WTC11 (cell line): ENCODE data around the gene EPS8L2. TPM values are rescaled to one million over a fixed set of nuclear protein-coding genes. Genes with fewer than 3 reads are reported as not detected.

Experiments used
- ELF4 ChIP-seq: sonication (generic); formaldehyde crosslinking; IDR thresholded peaks from 2 replicates; pipeline ENCODE4 v1.8.1; 2022; ENCODE audit warnings: low read depth, mild to moderate bottlenecking, moderate library complexity, missing genetic modification reagents
- ESRRA ChIP-seq: sonication (generic); formaldehyde crosslinking; IDR thresholded peaks from 2 replicates; pipeline ENCODE4 v1.8.1; 2022; ENCODE audit warnings: mild to moderate bottlenecking, missing genetic modification reagents, borderline replicate concordance
- FOXK1 ChIP-seq: sonication (generic); formaldehyde crosslinking; IDR thresholded peaks from 2 replicates; pipeline ENCODE4 v1.8.0; 2022; ENCODE audit warnings: mild to moderate bottlenecking, moderate library complexity, missing genetic modification reagents
- PRRX2 ChIP-seq: fragments of 250-450 bp; sonication (Bioruptor Pico); IDR thresholded peaks from 2 replicates; pipeline ENCODE4 v1.8.0; 2021; ENCODE audit warnings: mild to moderate bottlenecking
- RELA ChIP-seq: sonication (generic); formaldehyde crosslinking; IDR thresholded peaks from 2 replicates; pipeline ENCODE4 v1.8.1; 2022; ENCODE audit warnings: missing genetic modification reagents, mild to moderate bottlenecking, borderline replicate concordance
- TCF7 ChIP-seq: sonication (generic); formaldehyde crosslinking; IDR thresholded peaks from 2 replicates; pipeline ENCODE4 v1.8.0; 2022; ENCODE audit warnings: mild to moderate bottlenecking, low read depth, missing genetic modification reagents, moderate library complexity
- ZNF138 ChIP-seq: sonication (generic); formaldehyde crosslinking; conservative IDR thresholded peaks from 2 replicates; pipeline ENCODE4 v1.8.1; 2022; ENCODE audit warnings: mild to moderate bottlenecking, moderate library complexity, missing genetic modification reagents
- ZNF416 ChIP-seq: fragments of 250-450 bp; sonication (Bioruptor Pico); IDR thresholded peaks from 2 replicates; pipeline ENCODE4 v1.9.0; 2021; ENCODE audit warnings: mild to moderate bottlenecking, inconsistent platforms
- ZNF671 ChIP-seq: fragments of 250-450 bp; sonication (Bioruptor Pico); IDR thresholded peaks from 2 replicates; pipeline ENCODE4 v1.8.0; 2021; ENCODE audit warnings: mild to moderate bottlenecking
- total RNA-seq: library from RNA; stranded (reverse); gene quantifications from 3 replicates; pipeline ENCODE4 v1.2.3, GENCODE V29; 2021
- TF ChIP-seq, protein P1 (sequence below): sonication (generic); formaldehyde crosslinking; IDR thresholded peaks from 2 replicates; pipeline ENCODE4 v1.8.0; 2023; ENCODE audit warnings: missing genetic modification reagents, mild to moderate bottlenecking, borderline replicate concordance
- TF ChIP-seq, protein P2 (sequence below): fragments of 250-450 bp; sonication (Bioruptor Pico); IDR thresholded peaks from 2 replicates; pipeline ENCODE4 v1.9.0; 2021; ENCODE audit warnings: mild to moderate bottlenecking
- TF ChIP-seq, protein P3 (sequence below): sonication (generic); formaldehyde crosslinking; IDR thresholded peaks from 2 replicates; pipeline ENCODE4 v1.8.0; 2022; ENCODE audit warnings: mild to moderate bottlenecking, missing genetic modification reagents
- TF ChIP-seq, protein P4 (sequence below): fragments of 250-450 bp; sonication (Bioruptor Pico); IDR thresholded peaks from 2 replicates; pipeline ENCODE4 v1.9.0; 2021; ENCODE audit warnings: mild to moderate bottlenecking, borderline replicate concordance
- TF ChIP-seq, protein P5 (sequence below): fragments of 250-450 bp; sonication (Bioruptor Pico); IDR thresholded peaks from 2 replicates; pipeline ENCODE4 v2.1.2; 2022; ENCODE audit warnings: mild to moderate bottlenecking, moderate library complexity
- TF ChIP-seq, protein P6 (sequence below): sonication (generic); formaldehyde crosslinking; IDR thresholded peaks from 2 replicates; pipeline ENCODE4 v1.8.0; 2023; ENCODE audit warnings: missing genetic modification reagents
- TF ChIP-seq, protein P7 (sequence below): sonication (generic); formaldehyde crosslinking; IDR thresholded peaks from 2 replicates; pipeline ENCODE4 v1.8.1; 2023; ENCODE audit warnings: mild to moderate bottlenecking, missing genetic modification reagents, moderate library complexity
- TF ChIP-seq, protein P8 (sequence below): sonication (generic); formaldehyde crosslinking; IDR thresholded peaks from 2 replicates; pipeline ENCODE4 v1.8.1; 2023; ENCODE audit warnings: mild to moderate bottlenecking, missing genetic modification reagents, moderate library complexity

Gene EPS8L2
- total RNA-seq, 1 experiment from 2014 or later = 51.6 TPM

DNA sequence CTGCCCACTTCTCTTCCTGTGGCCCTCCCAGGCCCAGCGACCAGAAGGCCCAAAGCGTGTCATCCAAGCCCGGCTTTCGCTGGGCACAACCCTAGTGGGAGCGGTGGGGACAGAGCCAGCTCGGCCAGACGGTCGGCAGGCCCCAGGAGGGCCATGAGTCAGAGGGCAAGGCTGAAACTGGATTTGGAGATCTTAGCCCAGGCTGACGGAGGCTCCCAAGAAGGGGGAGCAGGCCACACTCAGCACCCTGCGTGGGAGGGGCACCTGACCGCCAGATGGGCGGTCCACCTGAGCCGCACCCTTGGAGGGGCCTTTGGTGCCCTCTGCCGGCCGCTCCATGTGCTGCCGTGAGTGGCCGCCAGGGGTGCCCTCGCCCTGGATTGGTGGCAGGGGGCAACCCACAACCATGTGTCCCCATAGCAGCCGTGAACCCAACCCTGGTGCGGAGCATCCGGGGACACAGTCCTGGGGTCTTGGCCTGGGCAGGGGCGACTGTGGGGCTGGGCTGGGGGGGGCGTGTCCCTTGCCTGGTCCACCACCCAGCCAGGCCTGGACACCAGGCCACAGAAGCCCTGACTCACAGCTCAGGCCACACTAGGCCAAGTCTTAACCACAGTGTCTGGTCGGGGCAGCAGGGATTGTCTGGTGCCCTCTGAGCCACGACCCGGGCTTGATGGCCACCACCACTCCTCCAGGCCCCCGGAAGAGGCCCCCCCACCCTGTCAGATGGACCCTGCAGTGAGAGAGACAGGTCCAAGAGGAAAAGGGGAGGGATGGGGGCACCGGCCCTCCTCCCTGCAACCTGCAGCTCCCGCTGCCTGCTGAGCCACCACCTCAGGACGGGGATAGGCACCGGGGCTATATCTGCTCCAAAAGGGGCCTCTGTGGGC is 22.1 kb downstream of the EPS8L2 start (continued):
- TF ChIP-seq, protein P1, sequence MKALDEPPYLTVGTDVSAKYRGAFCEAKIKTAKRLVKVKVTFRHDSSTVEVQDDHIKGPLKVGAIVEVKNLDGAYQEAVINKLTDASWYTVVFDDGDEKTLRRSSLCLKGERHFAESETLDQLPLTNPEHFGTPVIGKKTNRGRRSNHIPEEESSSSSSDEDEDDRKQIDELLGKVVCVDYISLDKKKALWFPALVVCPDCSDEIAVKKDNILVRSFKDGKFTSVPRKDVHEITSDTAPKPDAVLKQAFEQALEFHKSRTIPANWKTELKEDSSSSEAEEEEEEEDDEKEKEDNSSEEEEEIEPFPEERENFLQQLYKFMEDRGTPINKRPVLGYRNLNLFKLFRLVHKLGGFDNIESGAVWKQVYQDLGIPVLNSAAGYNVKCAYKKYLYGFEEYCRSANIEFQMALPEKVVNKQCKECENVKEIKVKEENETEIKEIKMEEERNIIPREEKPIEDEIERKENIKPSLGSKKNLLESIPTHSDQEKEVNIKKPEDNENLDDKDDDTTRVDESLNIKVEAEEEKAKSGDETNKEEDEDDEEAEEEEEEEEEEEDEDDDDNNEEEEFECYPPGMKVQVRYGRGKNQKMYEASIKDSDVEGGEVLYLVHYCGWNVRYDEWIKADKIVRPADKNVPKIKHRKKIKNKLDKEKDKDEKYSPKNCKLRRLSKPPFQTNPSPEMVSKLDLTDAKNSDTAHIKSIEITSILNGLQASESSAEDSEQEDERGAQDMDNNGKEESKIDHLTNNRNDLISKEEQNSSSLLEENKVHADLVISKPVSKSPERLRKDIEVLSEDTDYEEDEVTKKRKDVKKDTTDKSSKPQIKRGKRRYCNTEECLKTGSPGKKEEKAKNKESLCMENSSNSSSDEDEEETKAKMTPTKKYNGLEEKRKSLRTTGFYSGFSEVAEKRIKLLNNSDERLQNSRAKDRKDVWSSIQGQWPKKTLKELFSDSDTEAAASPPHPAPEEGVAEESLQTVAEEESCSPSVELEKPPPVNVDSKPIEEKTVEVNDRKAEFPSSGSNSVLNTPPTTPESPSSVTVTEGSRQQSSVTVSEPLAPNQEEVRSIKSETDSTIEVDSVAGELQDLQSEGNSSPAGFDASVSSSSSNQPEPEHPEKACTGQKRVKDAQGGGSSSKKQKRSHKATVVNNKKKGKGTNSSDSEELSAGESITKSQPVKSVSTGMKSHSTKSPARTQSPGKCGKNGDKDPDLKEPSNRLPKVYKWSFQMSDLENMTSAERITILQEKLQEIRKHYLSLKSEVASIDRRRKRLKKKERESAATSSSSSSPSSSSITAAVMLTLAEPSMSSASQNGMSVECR (CRISPR knock-in tag) = peak; percentile 36; the same call in 1 of the 2 replicates
- TF ChIP-seq, protein P2, sequence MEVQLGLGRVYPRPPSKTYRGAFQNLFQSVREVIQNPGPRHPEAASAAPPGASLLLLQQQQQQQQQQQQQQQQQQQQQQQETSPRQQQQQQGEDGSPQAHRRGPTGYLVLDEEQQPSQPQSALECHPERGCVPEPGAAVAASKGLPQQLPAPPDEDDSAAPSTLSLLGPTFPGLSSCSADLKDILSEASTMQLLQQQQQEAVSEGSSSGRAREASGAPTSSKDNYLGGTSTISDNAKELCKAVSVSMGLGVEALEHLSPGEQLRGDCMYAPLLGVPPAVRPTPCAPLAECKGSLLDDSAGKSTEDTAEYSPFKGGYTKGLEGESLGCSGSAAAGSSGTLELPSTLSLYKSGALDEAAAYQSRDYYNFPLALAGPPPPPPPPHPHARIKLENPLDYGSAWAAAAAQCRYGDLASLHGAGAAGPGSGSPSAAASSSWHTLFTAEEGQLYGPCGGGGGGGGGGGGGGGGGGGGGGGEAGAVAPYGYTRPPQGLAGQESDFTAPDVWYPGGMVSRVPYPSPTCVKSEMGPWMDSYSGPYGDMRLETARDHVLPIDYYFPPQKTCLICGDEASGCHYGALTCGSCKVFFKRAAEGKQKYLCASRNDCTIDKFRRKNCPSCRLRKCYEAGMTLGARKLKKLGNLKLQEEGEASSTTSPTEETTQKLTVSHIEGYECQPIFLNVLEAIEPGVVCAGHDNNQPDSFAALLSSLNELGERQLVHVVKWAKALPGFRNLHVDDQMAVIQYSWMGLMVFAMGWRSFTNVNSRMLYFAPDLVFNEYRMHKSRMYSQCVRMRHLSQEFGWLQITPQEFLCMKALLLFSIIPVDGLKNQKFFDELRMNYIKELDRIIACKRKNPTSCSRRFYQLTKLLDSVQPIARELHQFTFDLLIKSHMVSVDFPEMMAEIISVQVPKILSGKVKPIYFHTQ (CRISPR knock-in tag) = no peak
- TF ChIP-seq, protein P3, sequence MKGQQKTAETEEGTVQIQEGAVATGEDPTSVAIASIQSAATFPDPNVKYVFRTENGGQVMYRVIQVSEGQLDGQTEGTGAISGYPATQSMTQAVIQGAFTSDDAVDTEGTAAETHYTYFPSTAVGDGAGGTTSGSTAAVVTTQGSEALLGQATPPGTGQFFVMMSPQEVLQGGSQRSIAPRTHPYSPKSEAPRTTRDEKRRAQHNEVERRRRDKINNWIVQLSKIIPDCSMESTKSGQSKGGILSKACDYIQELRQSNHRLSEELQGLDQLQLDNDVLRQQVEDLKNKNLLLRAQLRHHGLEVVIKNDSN (CRISPR knock-in tag) = peak; percentile 85
- TF ChIP-seq PRRX2 (CRISPR knock-in tag) = no peak
- TF ChIP-seq, protein P4, sequence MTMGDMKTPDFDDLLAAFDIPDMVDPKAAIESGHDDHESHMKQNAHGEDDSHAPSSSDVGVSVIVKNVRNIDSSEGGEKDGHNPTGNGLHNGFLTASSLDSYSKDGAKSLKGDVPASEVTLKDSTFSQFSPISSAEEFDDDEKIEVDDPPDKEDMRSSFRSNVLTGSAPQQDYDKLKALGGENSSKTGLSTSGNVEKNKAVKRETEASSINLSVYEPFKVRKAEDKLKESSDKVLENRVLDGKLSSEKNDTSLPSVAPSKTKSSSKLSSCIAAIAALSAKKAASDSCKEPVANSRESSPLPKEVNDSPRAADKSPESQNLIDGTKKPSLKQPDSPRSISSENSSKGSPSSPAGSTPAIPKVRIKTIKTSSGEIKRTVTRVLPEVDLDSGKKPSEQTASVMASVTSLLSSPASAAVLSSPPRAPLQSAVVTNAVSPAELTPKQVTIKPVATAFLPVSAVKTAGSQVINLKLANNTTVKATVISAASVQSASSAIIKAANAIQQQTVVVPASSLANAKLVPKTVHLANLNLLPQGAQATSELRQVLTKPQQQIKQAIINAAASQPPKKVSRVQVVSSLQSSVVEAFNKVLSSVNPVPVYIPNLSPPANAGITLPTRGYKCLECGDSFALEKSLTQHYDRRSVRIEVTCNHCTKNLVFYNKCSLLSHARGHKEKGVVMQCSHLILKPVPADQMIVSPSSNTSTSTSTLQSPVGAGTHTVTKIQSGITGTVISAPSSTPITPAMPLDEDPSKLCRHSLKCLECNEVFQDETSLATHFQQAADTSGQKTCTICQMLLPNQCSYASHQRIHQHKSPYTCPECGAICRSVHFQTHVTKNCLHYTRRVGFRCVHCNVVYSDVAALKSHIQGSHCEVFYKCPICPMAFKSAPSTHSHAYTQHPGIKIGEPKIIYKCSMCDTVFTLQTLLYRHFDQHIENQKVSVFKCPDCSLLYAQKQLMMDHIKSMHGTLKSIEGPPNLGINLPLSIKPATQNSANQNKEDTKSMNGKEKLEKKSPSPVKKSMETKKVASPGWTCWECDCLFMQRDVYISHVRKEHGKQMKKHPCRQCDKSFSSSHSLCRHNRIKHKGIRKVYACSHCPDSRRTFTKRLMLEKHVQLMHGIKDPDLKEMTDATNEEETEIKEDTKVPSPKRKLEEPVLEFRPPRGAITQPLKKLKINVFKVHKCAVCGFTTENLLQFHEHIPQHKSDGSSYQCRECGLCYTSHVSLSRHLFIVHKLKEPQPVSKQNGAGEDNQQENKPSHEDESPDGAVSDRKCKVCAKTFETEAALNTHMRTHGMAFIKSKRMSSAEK (CRISPR knock-in tag) = no peak
- no peak for TF ChIP-seq ESRRA (CRISPR knock-in tag)
- TF ChIP-seq ELF4 (CRISPR knock-in tag) = no peak
- TF ChIP-seq, protein P5, sequence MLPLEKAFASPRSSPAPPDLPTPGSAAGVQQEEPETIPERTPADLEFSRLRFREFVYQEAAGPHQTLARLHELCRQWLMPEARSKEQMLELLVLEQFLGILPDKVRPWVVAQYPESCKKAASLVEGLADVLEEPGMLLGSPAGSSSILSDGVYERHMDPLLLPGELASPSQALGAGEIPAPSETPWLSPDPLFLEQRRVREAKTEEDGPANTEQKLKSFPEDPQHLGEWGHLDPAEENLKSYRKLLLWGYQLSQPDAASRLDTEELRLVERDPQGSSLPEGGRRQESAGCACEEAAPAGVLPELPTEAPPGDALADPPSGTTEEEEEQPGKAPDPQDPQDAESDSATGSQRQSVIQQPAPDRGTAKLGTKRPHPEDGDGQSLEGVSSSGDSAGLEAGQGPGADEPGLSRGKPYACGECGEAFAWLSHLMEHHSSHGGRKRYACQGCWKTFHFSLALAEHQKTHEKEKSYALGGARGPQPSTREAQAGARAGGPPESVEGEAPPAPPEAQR (CRISPR knock-in tag) = no peak
- TF ChIP-seq, protein P6, sequence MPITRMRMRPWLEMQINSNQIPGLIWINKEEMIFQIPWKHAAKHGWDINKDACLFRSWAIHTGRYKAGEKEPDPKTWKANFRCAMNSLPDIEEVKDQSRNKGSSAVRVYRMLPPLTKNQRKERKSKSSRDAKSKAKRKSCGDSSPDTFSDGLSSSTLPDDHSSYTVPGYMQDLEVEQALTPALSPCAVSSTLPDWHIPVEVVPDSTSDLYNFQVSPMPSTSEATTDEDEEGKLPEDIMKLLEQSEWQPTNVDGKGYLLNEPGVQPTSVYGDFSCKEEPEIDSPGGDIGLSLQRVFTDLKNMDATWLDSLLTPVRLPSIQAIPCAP (CRISPR knock-in tag) = no peak
- TF ChIP-seq ZNF671 = no peak
- TF ChIP-seq, protein P7, sequence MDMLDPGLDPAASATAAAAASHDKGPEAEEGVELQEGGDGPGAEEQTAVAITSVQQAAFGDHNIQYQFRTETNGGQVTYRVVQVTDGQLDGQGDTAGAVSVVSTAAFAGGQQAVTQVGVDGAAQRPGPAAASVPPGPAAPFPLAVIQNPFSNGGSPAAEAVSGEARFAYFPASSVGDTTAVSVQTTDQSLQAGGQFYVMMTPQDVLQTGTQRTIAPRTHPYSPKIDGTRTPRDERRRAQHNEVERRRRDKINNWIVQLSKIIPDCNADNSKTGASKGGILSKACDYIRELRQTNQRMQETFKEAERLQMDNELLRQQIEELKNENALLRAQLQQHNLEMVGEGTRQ (CRISPR knock-in tag) = peak; percentile 79
- TF ChIP-seq ZNF138 (CRISPR knock-in tag) = no peak
- TF ChIP-seq FOXK1 = no peak
- 0 out of 2 replicates have a peak, but pooled peaks have one; percentile 28 for TF ChIP-seq RELA (CRISPR knock-in tag)
- TF ChIP-seq, protein P8, sequence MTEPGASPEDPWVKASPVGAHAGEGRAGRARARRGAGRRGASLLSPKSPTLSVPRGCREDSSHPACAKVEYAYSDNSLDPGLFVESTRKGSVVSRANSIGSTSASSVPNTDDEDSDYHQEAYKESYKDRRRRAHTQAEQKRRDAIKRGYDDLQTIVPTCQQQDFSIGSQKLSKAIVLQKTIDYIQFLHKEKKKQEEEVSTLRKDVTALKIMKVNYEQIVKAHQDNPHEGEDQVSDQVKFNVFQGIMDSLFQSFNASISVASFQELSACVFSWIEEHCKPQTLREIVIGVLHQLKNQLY (CRISPR knock-in tag) = no peak
- TF ChIP-seq TCF7 (CRISPR knock-in tag) = no peak
- TF ChIP-seq ZNF416 (CRISPR knock-in tag) = peak; percentile 33; the same call in 1 of the 2 replicates
